ENCODE results near the gene TTC39A. TPM values are rescaled to one million over a fixed set of nuclear protein-coding genes. Genes with fewer than 3 reads are reported as not detected.
A peak's percentile ranks its signal among the peaks of the same experiment; 100 is the strongest.

The TTC39A gene
- total RNA-seq, 5 donors from 2014 or later (not counting 1 experiment from before 2014, with no cell fraction given) = 0.36 TPM; not detected in 4

DNA sequence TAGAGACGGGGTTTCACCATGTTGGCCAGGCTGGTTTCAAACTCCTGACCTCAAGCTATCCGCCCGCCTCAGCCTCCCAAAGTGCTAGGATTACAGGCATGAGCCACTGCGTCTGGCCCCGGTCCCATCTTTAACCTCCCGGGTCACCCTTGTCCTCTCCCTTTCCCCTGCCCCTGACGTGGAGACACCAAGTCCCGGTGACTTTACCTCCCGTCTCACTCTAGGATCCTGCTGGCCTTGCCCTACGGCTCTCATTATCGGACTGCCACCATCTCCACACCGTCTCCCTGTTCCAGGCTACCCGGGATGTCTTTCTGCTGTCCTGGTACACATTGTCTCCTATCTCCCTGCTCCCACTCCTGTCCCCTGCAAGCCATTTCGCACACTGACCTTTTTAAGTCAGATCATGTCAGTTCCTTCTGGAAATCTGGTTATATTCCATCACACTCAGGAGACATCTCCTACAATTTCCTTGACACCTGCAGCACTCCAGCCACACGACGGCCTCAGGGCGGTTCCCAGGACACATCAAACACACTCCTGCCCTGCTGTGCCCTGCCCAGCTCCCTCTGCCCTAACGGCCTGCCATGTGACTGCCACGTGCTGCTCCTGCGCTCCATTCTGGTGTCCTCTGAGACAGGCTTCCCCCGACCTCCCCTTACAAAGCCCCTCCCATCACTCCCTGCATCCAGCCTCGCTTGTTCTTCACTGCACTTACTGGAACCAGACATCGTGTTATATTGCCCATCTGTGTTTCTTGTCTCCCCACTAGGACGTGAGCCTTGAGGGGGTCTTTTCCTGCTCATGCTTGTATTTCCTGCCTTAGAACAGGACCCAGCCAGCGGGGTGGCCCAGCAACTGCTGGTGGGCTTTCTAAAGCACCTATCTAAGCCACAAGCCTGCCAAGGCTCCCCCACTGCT lies 32.7 kb downstream of the TTC39A start:
- H3K27me3 Mint-ChIP-seq = peaks cover 0 to 2% of the 10 kb centered on the region in 2 donors
- Histone ChIP-seq H3K27ac (ENCODE audit: low read length) (no peak overlapping the region), H3K27me3 (replicated peaks in 1 of 2; ENCODE audit: control insufficient read depth in 2 of 2, extremely low read depth in 1 of 2, insufficient read depth in 2 of 2, low read length in 1 of 2) (peaks cover 0 to 10% of the 10 kb centered on the region in 2 experiments), H3K4me1 (ENCODE audit: control insufficient read depth in 1 of 2, extremely low read depth in 1 of 2, insufficient read depth in 2 of 2, low read length in 2 of 2) (peaks cover 0 to 15% of the 10 kb centered on the region in 2 experiments), H3K4me3 (ENCODE audit: control insufficient read depth in 1 of 2, extremely low read depth in 1 of 2, low read length in 1 of 2) (peak overlapping the region in 1 of 2 donors; percentile 41), H3K9me3 (no peaks in the 10 kb centered on the region), H3K36me3 (ENCODE audit: control insufficient read depth in 2 of 2, extremely low read depth in 1 of 2, insufficient read depth in 1 of 2, low read length in 1 of 2) (no peaks in the 10 kb centered on the region)
- peaks cover 8 to 23% (median 18%) of the 10 kb centered on the region in 3 donors for H3K4me1 Mint-ChIP-seq
- H3K4me3 Mint-ChIP-seq = peak overlapping the region; percentile 64 to 69 (median 68)
- DNase-seq = no peak
- ChIA-PET CTCF (interaction anchor here in 1 of 2 donors (0.6 to 1.3 kb wide), 3 partner anchors 42 to 513 kb away, joined by 3 to 6 read pairs (median 4); no protein-coding TSS in a partner anchor), POLR2A (interaction anchor here in 1 of 2 donors (0.7 kb wide), 1 partner anchor 315 kb away, joined by 5 read pairs; no protein-coding TSS in a partner anchor)
- H3K27ac Mint-ChIP-seq = no peak overlapping the region
- H3K36me3 Mint-ChIP-seq = no peaks in the 10 kb centered on the region
- no peaks in the 10 kb centered on the region for H3K9me3 Mint-ChIP-seq
- no peak for ATAC-seq (replicated peaks in 1 of 4)
- 87% methylated on average over 23 of the region's 25 CpGs for WGBS (ENCODE audit: insufficient coverage)

GRCh38 chr1:51296383-51297357 lies 33.7 kb downstream of the TTC39A start:
- no peaks in the 10 kb centered on the region for H3K36me3 Mint-ChIP-seq
- DNase-seq (peak in 34 of 35 experiments; percentile 10 to 74 (median 47)), ATAC-seq (replicated peaks in 1 of 4) (peak; percentile 67 to 81 (median 72))
- H3K27ac ChIP-seq (ENCODE audit: low read length) = no peak overlapping the region
- H3K9me3 ChIP-seq = no peaks in the 10 kb centered on the region
- peaks cover 8 to 23% (median 18%) of the 10 kb centered on the region in 3 donors for H3K4me1 Mint-ChIP-seq
- H3K4me3 Mint-ChIP-seq = peak overlapping the region; percentile 64 to 69 (median 68)
- H3K27me3 ChIP-seq (replicated peaks in 1 of 2; ENCODE audit: control insufficient read depth in 2 of 2, extremely low read depth in 1 of 2, insufficient read depth in 2 of 2, low read length in 1 of 2) = peaks cover 0 to 10% of the 10 kb centered on the region in 2 experiments
- WGBS (ENCODE audit: insufficient coverage) = 28% methylated on average over 25 of the region's 33 CpGs
- H3K36me3 ChIP-seq (ENCODE audit: control insufficient read depth in 2 of 2, extremely low read depth in 1 of 2, insufficient read depth in 1 of 2, low read length in 1 of 2) = no peaks in the 10 kb centered on the region
- H3K9me3 Mint-ChIP-seq = no peaks in the 10 kb centered on the region
- peaks cover 0 to 15% of the 10 kb centered on the region in 2 experiments for H3K4me1 ChIP-seq (ENCODE audit: control insufficient read depth in 1 of 2, extremely low read depth in 1 of 2, insufficient read depth in 2 of 2, low read length in 2 of 2)
- no peak overlapping the region for H3K27ac Mint-ChIP-seq
- POLR2A ChIA-PET = interaction anchor here in 1 of 2 donors (0.7 kb wide), 1 partner anchor 314 kb away, joined by 5 read pairs; no protein-coding TSS in a partner anchor
- peak overlapping the region; percentile 41 to 62 for H3K4me3 ChIP-seq (ENCODE audit: control insufficient read depth in 1 of 2, extremely low read depth in 1 of 2, low read length in 1 of 2)
- H3K27me3 Mint-ChIP-seq = peaks cover 0 to 2% of the 10 kb centered on the region in 2 donors
- CTCF ChIA-PET = interaction anchor here (0.6 to 1.9 kb wide), 6 partner anchors 41 to 768 kb away, joined by 3 to 7 read pairs (median 4); no protein-coding TSS in a partner anchor

DNA sequence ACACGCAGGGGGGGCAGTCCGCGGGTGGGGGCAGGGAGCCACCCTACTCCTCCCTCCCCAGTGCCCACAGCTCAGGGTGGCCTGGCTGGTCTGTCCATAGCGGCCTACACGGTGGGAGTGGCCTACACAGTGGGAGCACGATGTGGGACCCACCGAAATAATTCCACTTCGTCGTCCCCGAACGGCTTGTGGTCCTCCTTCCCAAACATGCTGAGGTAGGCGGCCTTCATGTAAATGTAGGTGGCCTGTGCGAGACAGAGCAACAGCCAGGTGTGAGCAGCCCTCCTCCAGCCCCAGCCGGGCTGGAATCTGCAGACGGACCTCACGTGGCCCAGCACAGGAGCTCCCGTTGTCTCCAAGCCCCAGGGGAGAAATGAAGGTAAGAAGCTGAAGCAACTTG lies 34.4 kb downstream of the TTC39A start:
- no peak for ATAC-seq (replicated peaks in 1 of 4)
- no peak overlapping the region for H3K27ac ChIP-seq (ENCODE audit: low read length)
- peaks cover 0 to 15% of the 10 kb centered on the region in 2 experiments for H3K4me1 ChIP-seq (ENCODE audit: control insufficient read depth in 1 of 2, extremely low read depth in 1 of 2, insufficient read depth in 2 of 2, low read length in 2 of 2)
- CTCF ChIA-PET = interaction anchor here in 1 of 2 donors (1.3 to 1.9 kb wide), 2 partner anchors 40 to 522 kb away, joined by 4 to 7 read pairs; no protein-coding TSS in a partner anchor
- Mint-ChIP-seq H3K4me3 (peak overlapping the region in 2 of 3 donors; percentile 21 to 64), H3K36me3 (no peaks in the 10 kb centered on the region), H3K27me3 (peaks cover 0 to 2% of the 10 kb centered on the region in 2 donors), H3K27ac (no peak overlapping the region), H3K4me1 (peaks cover 8 to 23% (median 18%) of the 10 kb centered on the region in 3 donors), H3K9me3 (no peaks in the 10 kb centered on the region)
- POLR2A ChIA-PET = no interaction called here
- DNase-seq = no peak
- no peak overlapping the region for H3K4me3 ChIP-seq (ENCODE audit: control insufficient read depth in 1 of 2, extremely low read depth in 1 of 2, low read length in 1 of 2)
- WGBS (ENCODE audit: insufficient coverage) = 93% methylated on average over 12 of the region's 17 CpGs
- no peaks in the 10 kb centered on the region for H3K36me3 ChIP-seq (ENCODE audit: control insufficient read depth in 2 of 2, extremely low read depth in 1 of 2, insufficient read depth in 1 of 2, low read length in 1 of 2)
- H3K27me3 ChIP-seq (replicated peaks in 1 of 2; ENCODE audit: control insufficient read depth in 2 of 2, extremely low read depth in 1 of 2, insufficient read depth in 2 of 2, low read length in 1 of 2) = peaks cover 0 to 10% of the 10 kb centered on the region in 2 experiments
- no peaks in the 10 kb centered on the region for H3K9me3 ChIP-seq

DNA sequence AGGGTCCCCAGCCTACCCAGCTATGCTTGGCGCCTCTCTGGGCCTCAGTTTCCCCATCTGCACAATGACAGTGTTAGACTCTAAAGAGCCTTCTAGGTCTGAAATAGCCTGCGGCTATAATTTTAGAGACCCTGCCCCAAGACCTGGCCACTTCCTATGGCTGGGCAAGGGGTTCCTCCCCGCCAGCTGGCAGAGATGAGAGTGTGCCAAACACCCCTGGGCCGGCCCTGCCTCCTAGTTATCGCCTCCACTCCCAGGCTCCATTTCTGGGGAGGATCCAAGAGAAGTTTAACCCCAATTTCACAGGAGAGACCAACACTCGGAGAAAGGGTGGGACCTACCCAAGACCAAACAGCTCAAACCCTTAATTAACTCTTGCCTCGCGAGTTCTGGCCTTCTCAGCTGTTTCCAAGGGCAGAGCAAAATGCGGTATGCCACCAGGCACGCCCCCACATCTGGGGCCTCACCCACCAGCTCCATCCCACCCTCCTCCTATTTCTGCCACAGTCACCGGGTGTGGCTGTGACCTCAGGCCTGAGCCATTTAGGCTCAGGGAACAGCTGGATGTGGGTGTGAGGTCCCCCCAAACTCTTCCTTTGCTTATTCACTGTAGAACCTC lies 35.7 kb downstream of the TTC39A start:
- WGBS (ENCODE audit: insufficient coverage) = 86% methylated on average over 6 of the region's 11 CpGs
- Histone ChIP-seq H3K27ac (ENCODE audit: low read length) (no peak overlapping the region), H3K36me3 (ENCODE audit: control insufficient read depth in 2 of 2, extremely low read depth in 1 of 2, insufficient read depth in 1 of 2, low read length in 1 of 2) (no peaks in the 10 kb centered on the region), H3K27me3 (replicated peaks in 1 of 2; ENCODE audit: control insufficient read depth in 2 of 2, extremely low read depth in 1 of 2, insufficient read depth in 2 of 2, low read length in 1 of 2) (peaks cover 0 to 9% of the 10 kb centered on the region in 2 experiments), H3K4me1 (ENCODE audit: control insufficient read depth in 1 of 2, extremely low read depth in 1 of 2, insufficient read depth in 2 of 2, low read length in 2 of 2) (peaks cover 0 to 15% of the 10 kb centered on the region in 2 experiments), H3K9me3 (no peaks in the 10 kb centered on the region), H3K4me3 (ENCODE audit: control insufficient read depth in 1 of 2, extremely low read depth in 1 of 2, low read length in 1 of 2) (no peak overlapping the region)
- Mint-ChIP-seq H3K4me3 (no peak overlapping the region), H3K9me3 (no peaks in the 10 kb centered on the region), H3K36me3 (no peaks in the 10 kb centered on the region), H3K27me3 (peaks cover 0 to 2% of the 10 kb centered on the region in 2 donors), H3K27ac (no peak overlapping the region), H3K4me1 (peaks cover 8 to 23% (median 18%) of the 10 kb centered on the region in 3 donors)
- ChIA-PET POLR2A (no interaction called here), CTCF (no interaction called here)
- DNase-seq = no peak
- no peak for ATAC-seq (replicated peaks in 1 of 4)

DNA sequence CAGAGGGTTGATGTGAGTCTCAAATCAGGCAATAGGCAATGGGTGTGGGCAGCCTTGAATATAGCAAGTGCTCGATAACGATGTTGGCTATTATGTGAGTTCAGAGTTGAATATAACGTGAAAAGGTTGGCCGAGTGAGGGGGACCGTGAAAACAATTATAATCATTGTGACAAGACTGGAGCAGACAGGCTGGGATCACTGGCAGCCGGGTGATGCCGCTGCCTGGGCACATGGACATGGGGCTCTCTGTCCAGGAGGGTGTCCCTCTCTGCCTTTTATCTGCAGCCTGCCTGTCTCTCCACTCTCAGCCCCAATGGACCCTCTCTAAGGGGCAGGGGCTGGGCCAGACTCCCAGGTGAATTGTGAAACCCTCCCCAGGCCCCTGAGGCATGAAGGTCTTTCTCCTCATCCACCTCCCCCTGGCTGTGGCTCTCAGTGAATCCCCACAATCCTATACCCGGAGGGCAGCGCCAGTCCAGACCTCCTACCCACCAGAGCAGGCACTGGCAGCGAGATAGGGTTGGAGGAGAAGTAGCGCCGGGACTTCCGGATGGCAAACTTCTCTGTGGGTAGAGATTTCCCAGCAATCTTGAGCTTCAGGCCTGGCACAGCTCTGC lies 36.4 kb downstream of the TTC39A start:
- no peak overlapping the region for H3K4me3 Mint-ChIP-seq
- H3K9me3 ChIP-seq = no peaks in the 10 kb centered on the region
- peaks cover 0 to 15% of the 10 kb centered on the region in 2 experiments for H3K4me1 ChIP-seq (ENCODE audit: control insufficient read depth in 1 of 2, extremely low read depth in 1 of 2, insufficient read depth in 2 of 2, low read length in 2 of 2)
- peaks cover 0 to 2% of the 10 kb centered on the region in 2 donors for H3K27me3 Mint-ChIP-seq
- H3K4me3 ChIP-seq (ENCODE audit: control insufficient read depth in 1 of 2, extremely low read depth in 1 of 2, low read length in 1 of 2) = no peak overlapping the region
- no peaks in the 10 kb centered on the region for H3K9me3 Mint-ChIP-seq
- H3K36me3 Mint-ChIP-seq = no peaks in the 10 kb centered on the region
- peaks cover 0 to 8% of the 10 kb centered on the region in 2 experiments for H3K27me3 ChIP-seq (replicated peaks in 1 of 2; ENCODE audit: control insufficient read depth in 2 of 2, extremely low read depth in 1 of 2, insufficient read depth in 2 of 2, low read length in 1 of 2)
- ATAC-seq (replicated peaks in 1 of 4) = no peak
- POLR2A ChIA-PET = no interaction called here
- no peaks in the 10 kb centered on the region for H3K36me3 ChIP-seq (ENCODE audit: control insufficient read depth in 2 of 2, extremely low read depth in 1 of 2, insufficient read depth in 1 of 2, low read length in 1 of 2)
- CTCF ChIA-PET = no interaction called here
- H3K27ac ChIP-seq (ENCODE audit: low read length) = no peak overlapping the region
- no peak for DNase-seq
- no peak overlapping the region for H3K27ac Mint-ChIP-seq
- H3K4me1 Mint-ChIP-seq = peaks cover 8 to 23% (median 18%) of the 10 kb centered on the region in 3 donors
- 97% methylated on average over 7 of the region's 13 CpGs for WGBS (ENCODE audit: insufficient coverage)
